GM12891 (cell line): ENCODE measurements around the gene CHCHD4.

Experiments
- DNase-seq: peaks from one replicate; pipeline ENCODE4 v3.0.0; 2011; ENCODE audit warnings: low spot score; ENCODE audit not compliant: insufficient read length
- FAIRE-seq: peaks from 2 replicates; lab custom pipeline; 2011; peaks lifted over from hg19 to GRCh38; lab: Jason Lieb, UNC
- PAX5 ChIP-seq: IDR thresholded peaks from 2 replicates; pipeline ENCODE4 v1.6.1; 2011; ENCODE audit warnings: low read length, moderate library complexity, mild to moderate bottlenecking; ENCODE audit not compliant: insufficient read depth, severe bottlenecking
- POLR2A ChIP-seq: IDR thresholded peaks from 2 replicates; pipeline ENCODE4 v1.6.1; 2011; ENCODE audit warnings: low read depth, low read length, control low read depth
- POLR2AphosphoS5 ChIP-seq: IDR thresholded peaks from 2 replicates; pipeline ENCODE4 v1.6.1; 2011; ENCODE audit warnings: low read depth, low read length, control low read depth
- POU2F2 ChIP-seq: IDR thresholded peaks from 2 replicates; pipeline ENCODE4 v1.6.1; 2011; ENCODE audit warnings: low read depth, mild to moderate bottlenecking, control low read depth, low read length, moderate library complexity
- SPI1 ChIP-seq: IDR thresholded peaks from 2 replicates; pipeline ENCODE4 v1.6.1; 2011; ENCODE audit warnings: low read depth, low read length, control low read depth
- TAF1 ChIP-seq: IDR thresholded peaks from 2 replicates; pipeline ENCODE4 v1.6.1; 2011; ENCODE audit warnings: low read depth, low read length, control low read depth

Gene CHCHD4

DNA sequence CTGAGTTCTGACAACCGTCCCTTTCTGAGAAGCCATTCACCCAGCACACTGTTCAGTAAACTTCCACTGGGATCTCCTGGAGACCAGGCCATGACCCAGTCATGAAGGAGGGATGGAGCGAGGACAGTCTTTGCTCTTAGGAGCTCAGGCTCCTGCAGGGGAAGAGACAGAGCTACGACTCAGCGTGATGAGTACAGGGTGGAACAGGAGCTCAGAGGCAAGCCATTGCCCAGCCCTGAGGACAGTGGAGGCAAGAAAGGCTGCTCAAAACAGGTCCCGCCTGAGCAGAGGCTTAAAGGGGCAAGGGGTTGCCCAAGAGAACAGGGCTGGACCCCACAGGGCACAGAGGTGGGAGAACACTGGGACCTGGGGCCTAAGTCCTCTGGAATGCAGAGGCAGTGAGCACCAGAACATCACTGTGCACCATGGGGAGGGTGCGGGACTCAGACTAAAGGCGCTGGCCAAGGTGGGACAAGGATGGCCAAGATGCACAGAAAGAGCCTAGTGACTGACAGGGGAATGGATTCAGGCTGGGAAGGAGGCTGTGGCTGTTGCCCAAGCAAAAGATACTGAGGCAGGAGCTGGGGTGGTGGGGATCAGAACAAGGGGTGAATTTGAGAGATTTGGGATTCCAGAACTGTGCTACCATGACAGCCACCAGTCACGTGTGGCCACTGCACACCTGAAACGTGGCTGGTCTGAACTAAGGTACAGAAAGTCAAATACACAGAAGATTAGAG lies 26.0 kb upstream of the CHCHD4 start:
- TF ChIP-seq POLR2A, result no peak
- TF ChIP-seq POLR2AphosphoS5, result no peak
- no peak for TF ChIP-seq TAF1
- no peak for TF ChIP-seq SPI1
- no peak for TF ChIP-seq POU2F2
- no peak for TF ChIP-seq PAX5
- no peak for FAIRE-seq
- no peak for DNase-seq

DNA sequence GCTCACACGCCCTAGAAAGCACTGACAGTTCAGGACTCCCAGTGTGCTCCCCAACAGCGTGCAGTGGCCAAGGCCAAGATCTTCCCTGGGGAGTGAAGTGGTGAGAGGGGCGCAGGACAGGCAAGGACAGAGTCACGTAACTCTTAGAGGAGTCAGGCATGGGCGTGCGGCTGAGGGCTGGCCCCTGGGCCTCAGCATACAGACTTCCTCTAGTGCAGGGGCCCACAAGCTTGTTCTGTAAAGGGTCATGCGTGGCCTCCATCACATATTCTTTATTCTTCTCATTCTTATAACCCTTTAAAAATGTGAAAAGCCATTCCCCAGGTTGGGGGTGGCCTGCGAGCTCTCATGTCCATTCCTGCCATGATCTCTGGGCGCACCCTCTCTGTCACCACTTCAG lies 25.4 kb upstream of the CHCHD4 start:
- TF ChIP-seq PAX5, result no peak
- no peak for TF ChIP-seq POLR2AphosphoS5
- no peak for TF ChIP-seq POLR2A
- TF ChIP-seq POU2F2, result no peak
- TF ChIP-seq TAF1, result no peak
- no peak for TF ChIP-seq SPI1
- DNase-seq, result no peak
- no peak for FAIRE-seq

DNA sequence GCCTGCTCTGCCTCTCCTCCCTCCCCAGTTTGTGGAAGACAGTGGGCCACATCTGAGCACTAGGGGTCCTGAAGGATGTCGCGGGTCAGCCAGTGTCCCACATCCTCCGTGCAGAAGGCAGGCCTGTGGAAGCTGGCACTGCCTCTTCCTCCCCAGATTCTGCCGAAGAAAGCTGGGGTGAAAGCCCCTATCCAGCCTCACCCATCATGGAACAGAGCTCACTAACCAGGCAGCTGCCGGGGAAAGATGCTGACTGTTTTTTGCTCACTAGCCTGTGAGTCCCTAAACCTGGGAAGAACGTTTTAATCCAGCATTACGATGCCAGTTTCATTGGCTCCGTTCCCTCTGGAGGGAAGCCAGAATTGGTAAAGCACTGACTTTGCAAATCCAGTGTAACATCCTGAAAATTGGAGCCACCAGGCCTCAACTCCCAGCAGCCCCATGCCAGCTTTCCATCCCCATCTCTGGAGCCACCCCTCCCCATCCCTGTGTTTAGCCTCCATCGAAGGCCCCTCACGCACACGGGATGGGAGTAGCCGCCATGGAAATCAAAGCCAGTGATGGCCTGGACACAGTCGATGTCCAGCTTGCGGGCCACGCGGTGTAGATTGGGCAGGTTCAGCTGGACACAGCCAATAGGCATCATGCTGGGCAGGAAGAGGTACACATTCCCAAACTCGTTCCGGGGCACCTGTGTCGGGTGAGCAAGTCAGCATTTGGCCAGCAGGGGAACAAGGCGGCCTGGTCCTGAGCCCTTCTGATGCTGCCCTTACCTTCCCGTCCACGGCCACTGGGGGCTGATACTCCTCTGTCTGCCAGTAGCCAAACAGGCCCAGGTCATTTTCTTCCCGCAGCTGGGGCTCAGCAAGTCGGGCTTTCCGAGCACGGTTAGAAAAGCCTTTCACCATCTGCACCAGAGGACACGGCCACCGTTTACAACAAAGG lies 23.6 kb upstream of the CHCHD4 start:
- FAIRE-seq, result no peak
- no peak for DNase-seq
- TF ChIP-seq PAX5, result no peak

DNA sequence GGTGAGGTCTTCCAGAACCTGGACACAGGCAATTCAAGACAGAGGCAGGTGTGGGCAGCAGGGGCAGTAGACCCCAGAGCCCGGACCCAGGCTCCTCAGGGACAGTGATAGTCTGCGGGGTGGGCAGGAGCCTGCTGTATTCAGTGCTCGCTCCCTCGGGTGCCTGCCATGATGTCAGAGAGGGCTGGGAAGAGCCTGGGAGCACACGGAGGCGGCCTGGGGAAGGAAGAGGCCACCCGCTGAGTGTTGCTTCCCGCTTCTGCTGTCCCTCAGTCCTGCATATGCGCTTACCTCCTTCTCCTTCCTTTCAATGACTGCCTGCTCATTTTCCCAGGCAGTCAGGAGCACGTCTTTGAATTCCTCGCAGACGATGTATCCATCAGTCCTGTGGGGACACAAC lies 22.9 kb upstream of the CHCHD4 start:
- no peak for FAIRE-seq
- no peak for DNase-seq
- no peak for TF ChIP-seq SPI1
- TF ChIP-seq PAX5, result no peak
- no peak for TF ChIP-seq POLR2AphosphoS5
- TF ChIP-seq POU2F2, result no peak
- no peak for TF ChIP-seq POLR2A
- no peak for TF ChIP-seq TAF1

DNA sequence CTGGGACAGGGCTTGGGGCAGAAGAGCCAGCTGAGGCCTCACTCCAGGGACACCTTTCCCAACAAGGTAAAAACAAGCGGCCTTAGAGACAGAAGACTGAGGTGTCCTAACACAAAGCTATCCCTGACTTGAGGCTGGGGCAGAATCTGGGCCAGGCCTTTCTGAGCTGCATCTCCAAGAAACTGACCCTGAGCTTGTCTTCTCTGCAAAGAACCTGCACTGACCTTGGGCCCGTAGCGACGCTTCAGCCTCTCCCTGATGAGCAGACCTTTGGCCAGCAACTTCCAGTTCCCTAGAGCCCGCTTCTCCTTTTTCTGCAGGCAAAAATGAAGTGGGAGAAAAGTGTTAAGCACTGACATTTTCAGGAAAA lies 22.4 kb upstream of the CHCHD4 start:
- TF ChIP-seq SPI1 (no peak), POLR2AphosphoS5 (no peak), POLR2A (no peak), TAF1 (no peak), POU2F2 (no peak), PAX5 (no peak)
- DNase-seq (no peak), FAIRE-seq (no peak)

DNA sequence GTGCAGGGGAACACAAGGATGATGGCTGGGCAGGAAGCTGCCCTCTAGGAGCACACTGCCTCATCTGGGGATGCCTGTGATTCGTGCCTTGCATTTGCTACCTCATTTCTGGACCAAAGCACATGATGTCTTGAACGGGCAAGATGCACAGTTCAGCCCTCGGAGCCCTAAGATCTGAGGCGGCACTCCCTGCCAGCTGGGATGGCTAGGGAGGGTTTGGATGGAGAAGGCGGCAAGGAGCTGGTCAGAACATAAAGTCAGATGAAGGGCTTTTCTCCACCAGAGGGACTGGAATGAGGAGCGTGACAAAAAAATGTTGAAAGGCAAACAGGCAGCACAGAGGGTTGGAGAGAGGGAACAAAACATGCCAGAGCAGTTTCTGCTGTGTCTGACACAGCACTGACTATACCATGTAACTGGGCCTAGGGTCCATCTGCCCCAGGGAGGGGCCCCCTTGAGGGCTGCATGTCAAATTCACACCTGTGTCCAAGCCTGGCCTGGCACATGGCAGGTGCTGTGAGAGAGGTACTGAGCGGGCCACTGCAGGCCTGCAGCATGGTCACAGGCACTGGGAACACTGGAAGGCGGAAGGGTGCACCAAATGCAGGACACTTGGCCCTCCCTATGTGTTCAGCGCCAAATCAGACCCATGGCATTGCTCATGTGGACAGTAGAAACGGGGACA lies 21.9 kb upstream of the CHCHD4 start:
- FAIRE-seq, result no peak
- no peak for TF ChIP-seq POLR2A
- TF ChIP-seq TAF1, result no peak
- TF ChIP-seq SPI1, result no peak
- no peak for TF ChIP-seq POU2F2
- no peak for TF ChIP-seq POLR2AphosphoS5
- TF ChIP-seq PAX5, result no peak
- DNase-seq, result no peak

DNA sequence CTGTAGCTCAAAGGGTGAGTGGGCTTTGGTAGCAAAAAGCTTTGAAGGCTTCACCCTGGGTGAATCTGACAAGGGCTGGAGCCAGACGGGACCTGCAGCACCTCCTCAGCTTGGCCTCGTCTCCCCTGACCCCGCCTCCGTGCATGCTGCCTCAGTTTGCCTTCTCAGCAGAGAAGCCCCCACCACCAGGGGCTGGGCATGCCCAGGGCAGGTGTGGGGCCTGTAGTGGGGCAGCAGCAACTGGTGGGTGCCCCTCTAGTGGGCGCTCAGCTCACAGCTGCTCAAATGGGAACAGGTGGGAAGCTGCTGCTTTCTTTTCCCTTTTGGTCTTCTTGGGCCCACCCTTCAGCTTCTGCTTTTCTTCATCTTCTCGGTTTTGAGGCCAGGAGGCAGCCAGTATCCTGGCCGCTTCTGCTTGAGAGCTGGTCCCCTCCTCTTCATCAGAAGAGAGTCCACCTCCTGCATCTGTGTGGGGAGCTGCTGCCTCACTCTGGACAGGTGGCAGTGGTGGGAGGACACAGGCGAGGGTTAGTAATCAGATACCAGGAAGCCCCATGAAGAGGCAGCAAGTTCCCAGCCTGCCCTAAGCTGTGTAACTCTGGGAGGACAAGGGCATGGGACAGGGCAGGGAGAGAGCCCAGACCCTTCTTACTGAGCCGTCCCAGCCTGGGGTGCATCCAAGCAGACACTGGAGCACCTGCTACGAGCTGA lies 21.2 kb upstream of the CHCHD4 start:
- no peak for FAIRE-seq
- TF ChIP-seq POLR2AphosphoS5 (no peak), POLR2A (no peak), POU2F2 (no peak), SPI1 (no peak), TAF1 (no peak), PAX5 (no peak)
- DNase-seq, result no peak

DNA sequence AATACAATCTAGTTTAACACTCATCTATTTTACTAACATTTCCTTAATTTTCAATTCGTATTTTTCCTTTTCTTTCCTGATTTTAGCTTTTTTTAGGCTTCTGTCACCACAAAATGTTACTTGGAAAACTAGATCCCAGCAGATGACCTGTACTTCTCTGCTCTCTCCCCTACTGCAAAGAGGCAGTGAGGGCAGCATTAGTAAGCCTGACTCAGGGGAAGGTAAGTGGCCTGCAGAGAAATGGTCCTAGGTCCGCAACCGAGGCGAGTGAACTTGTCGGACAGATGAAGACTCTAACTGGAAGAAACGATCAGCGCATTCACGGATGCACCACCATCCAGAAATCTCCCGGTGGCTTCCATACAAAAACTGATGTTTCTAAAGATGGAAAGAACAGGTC lies 20.6 kb upstream of the CHCHD4 start:
- TF ChIP-seq TAF1 (no peak), POLR2A (no peak), PAX5 (no peak), SPI1 (no peak), POLR2AphosphoS5 (no peak), POU2F2 (no peak)
- FAIRE-seq (no peak), DNase-seq (no peak)
